ENCODE data around the gene AGER. TPM values are rescaled to one million over a fixed set of nuclear protein-coding genes. Genes with fewer than 3 reads are reported as not detected.

AGER gene
- total RNA-seq: 1 to 10 TPM in 3 of 4 donors, under 1 TPM in 1; 0.48 to 9.3 (median 1.2) TPM

GRCh38 chr6:32184084-32184640 lies at the start of gene AGER:
Gene AGER, minus strand, starts transcription at chr6:32184253. Its CDS starts 31 bp downstream, at chr6:32184222.
- no peak for DNase-seq (ENCODE audit: low spot score)
- ATAC-seq (ENCODE audit: low FRiP score): no peak
- TF ChIP-seq CTCF (IDR thresholded peaks at IDR 0.05): no peak

DNA sequence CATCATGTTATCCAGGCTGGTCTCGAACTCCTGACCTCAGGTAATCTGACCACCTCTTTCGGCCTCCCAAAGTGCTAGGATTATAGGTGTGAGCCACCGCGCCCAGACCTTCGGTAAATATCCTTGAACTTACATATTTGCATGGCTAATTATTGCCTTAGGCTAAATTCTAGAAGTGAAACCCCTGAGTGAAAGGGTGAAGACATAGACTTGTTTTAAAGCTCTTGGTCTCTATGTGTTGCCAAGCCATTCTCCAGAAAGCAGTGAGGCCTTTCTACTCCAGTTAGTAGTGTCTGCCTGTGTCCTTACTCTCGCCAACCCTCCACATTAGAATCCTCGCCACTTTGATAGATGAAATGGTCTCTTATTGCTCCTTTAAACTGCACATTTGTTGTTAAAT lies 42.4 kb upstream of the AGER start:
- ATAC-seq (ENCODE audit: low FRiP score) (no peak), DNase-seq (ENCODE audit: low spot score) (no peak)
- TF ChIP-seq CTCF (IDR thresholded peaks at IDR 0.05): no peak

- DNase-seq (ENCODE audit: low spot score) (no peak), ATAC-seq (ENCODE audit: low FRiP score) (no peak)
- TF ChIP-seq CTCF (IDR thresholded peaks at IDR 0.05): no peak
These were observed 40.6 kb upstream of the AGER start for GRCh38 chr6:32224696-32225095.

DNA sequence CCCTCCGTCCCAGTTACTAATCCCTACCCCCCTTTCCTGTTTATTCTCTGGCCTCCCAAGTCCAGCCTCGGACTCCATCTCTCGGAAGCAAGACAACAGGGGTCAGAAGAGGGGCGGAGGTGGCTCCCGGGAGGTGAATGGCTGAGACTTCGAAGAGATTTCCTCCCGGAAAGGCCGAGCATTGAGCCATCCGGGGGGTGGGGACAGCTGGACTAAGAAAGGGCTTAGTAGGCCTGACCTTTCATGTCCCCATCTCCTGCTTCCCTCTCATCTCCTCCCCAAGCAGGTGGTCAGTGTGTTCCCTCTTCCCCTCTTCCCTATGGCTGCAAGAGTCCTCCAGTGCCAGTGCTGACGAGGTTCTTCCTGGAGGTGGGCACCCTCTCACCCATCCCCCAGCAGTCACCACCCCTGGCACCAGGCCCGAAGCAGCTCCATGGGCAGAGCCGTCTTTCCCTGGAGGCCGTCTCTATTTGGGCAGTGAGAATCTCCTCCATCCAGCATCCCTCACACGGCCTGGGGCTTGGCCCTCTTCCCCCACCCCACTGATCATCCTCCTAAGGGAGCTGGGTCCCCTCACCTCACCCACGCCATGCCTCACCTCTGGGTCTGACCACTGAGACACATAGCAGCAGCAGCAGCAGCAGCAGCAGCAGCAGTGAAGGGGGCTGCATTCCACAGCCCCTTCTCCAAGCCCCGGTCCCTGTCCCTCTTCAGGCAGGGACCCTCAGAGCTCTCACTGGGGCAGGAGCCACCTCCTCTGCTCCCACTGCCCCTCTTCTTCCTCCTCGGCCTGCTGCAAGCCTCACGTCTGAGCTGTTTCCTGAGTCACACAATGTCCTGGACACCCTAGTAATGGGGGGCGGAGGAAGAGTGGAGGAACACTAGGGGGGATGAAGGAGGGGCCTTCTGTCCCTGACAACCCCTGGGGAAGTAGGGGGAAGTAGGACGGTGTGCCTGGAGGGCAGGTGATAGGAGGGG lies 39.5 kb upstream of the AGER start, which contains the start of gene NOTCH4:
Gene NOTCH4 (minus strand): TSS at position 810 of the 978 bp plus-strand sequence. CDS start 139 bp downstream, at position 671.
- DNase-seq (ENCODE audit: low spot score) (no peak), ATAC-seq (ENCODE audit: low FRiP score) (no peak)
- no peak for TF ChIP-seq CTCF (IDR thresholded peaks at IDR 0.05)

DNA sequence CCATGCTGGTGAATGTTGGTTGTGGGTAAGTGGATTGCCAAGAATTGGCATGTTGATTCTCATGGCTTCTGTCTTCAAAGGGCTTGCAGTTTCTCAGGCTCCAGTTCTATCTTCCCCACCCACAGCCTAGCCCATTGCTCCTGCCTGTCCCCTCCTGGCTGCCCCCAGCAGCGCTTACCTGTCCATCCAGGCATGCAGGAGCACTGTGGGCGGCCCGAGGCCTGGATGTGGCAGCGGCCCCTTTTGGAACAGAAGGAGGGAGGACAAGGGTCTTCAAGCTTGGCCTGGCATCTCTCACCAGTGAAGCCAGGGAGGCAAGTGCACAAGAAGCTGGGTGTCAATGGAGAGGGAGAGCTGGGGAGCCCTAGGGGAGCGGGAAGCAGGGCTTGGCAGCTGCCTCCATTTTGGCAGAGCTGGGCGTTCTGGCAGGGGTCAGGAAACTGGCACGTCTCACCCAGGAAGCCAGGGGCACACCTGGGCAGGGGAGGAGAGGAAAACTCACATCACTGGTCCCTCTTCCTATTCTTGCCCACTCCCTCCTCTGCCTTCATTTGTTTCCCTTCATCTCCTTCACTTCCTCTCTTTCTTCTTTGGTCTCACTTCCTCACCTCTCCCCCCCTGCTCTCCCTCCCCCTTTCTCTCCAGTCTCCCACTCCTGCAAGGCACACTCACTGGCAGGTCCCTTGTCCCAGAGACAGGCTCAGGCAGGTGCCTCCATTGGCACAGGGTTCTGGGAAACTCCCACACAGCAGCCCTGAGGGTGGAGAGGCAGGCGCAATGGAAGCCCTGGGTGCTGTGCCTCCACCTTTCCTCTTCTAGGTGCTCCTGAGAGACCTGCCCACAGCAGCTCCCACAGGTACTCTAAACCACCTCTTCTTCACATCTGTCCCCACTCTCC lies 38.5 kb upstream of the AGER start:
- DNase-seq (ENCODE audit: low spot score): no peak
- no peak for ATAC-seq (ENCODE audit: low FRiP score)
- TF ChIP-seq CTCF (IDR thresholded peaks at IDR 0.05): no peak

- ATAC-seq (ENCODE audit: low FRiP score) (no peak), DNase-seq (ENCODE audit: low spot score) (no peak)
- no peak for TF ChIP-seq CTCF (IDR thresholded peaks at IDR 0.05)
These were observed 36.0 kb upstream of the AGER start for GRCh38 chr6:32220021-32220420.

Data from omental fat pad (tissue), 4 donors.